PC-3 (cell line): ENCODE data around the gene KIFC1. TPM values are rescaled to one million over a fixed set of nuclear protein-coding genes. Genes with fewer than 3 reads are reported as not detected.
"Not testable (repeated sequence)": the region's sequence is repeated elsewhere in the genome, so short reads cannot be mapped to it uniquely, and the experiment has no call there.

Experiments used
- ATAC-seq: fragments of 200-7000 bp; cut with Tn5 transposase; 2 replicates; pipeline ENCODE4 v1.9.1; 2020; ENCODE audit warnings: mild to moderate bottlenecking, moderate library complexity
- BruUV-seq: library from RNA; stranded (reverse); fragments of 400-500 nt; replicated peaks from 2 replicates; lab custom pipeline; 2021; lab: Mats Ljungman, UMichigan
- CTCF ChIA-PET: fragments of 300-600 bp; sonication (Branson Sonifier 250); formaldehyde crosslinking; loops from one replicate; lab custom pipeline; 2022; ENCODE audit warnings: antibody characterized with exemption; lab: Charles Lee
- POLR2A ChIA-PET: fragments of 300-600 bp; sonication (Branson Sonifier 250); formaldehyde crosslinking; loops from one replicate; lab custom pipeline; 2022; ENCODE audit warnings: antibody characterized with exemption; ENCODE audit not compliant: unreplicated experiment; lab: Charles Lee
- DNase-seq: peaks from one replicate; pipeline ENCODE4 v3.0.0-alpha.2; 2015
- H2AFZ ChIP-seq: fragments of 300-600 bp; sonication (generic); 2 replicates; pipeline ENCODE4 v1.6.0; 2016; ENCODE audit warnings: antibody characterized with exemption, low read length
- H3F3A ChIP-seq: fragments of 300-600 bp; sonication (generic); one replicate; pipeline ENCODE4 v1.6.0; 2017; ENCODE audit warnings: antibody characterized with exemption, low read length, control low read depth, mild to moderate bottlenecking; ENCODE audit not compliant: unreplicated experiment
- H3K27ac ChIP-seq: fragments of 300-600 bp; sonication (generic); 2 replicates; pipeline ENCODE4 v1.5.1; 2016; ENCODE audit warnings: mild to moderate bottlenecking, low read length
- H3K27me3 ChIP-seq: fragments of 300-600 bp; sonication (generic); 2 replicates; pipeline ENCODE4 v1.6.1; 2016; ENCODE audit warnings: low read length, mixed read lengths
- H3K36me3 ChIP-seq: fragments of 300-600 bp; sonication (generic); 2 replicates; pipeline ENCODE4 v1.6.1; 2016; ENCODE audit warnings: low read depth, mixed run types, low read length, mixed read lengths
- H3K4me1 ChIP-seq: fragments of 300-600 bp; sonication (generic); 2 replicates; pipeline ENCODE4 v1.5.1; 2016; ENCODE audit warnings: low read length; ENCODE audit not compliant: insufficient read depth
- H3K4me2 ChIP-seq: fragments of 300-600 bp; sonication (generic); 2 replicates; pipeline ENCODE4 v1.6.0; 2016; ENCODE audit warnings: low read length
- H3K4me3 ChIP-seq: fragments of 300-600 bp; sonication (generic); 2 replicates; pipeline ENCODE4 v1.5.1; 2016; ENCODE audit warnings: mild to moderate bottlenecking, low read length, mixed read lengths
- H3K79me2 ChIP-seq: fragments of 300-600 bp; sonication (generic); 2 replicates; pipeline ENCODE4 v1.6.1; 2017; ENCODE audit warnings: low read length, mixed read lengths
- H3K9ac ChIP-seq: fragments of 300-600 bp; sonication (generic); 2 replicates; pipeline ENCODE4 v1.6.0; 2016; ENCODE audit warnings: mild to moderate bottlenecking, low read length
- H3K9me2 ChIP-seq: fragments of 300-600 bp; sonication (generic); replicated peaks from 2 replicates; pipeline ENCODE4 v1.6.1; 2016; ENCODE audit warnings: mixed run types, low read length, mixed read lengths
- H3K9me3 ChIP-seq: fragments of 300-600 bp; sonication (generic); 2 replicates; pipeline ENCODE4 v1.6.1; 2016; ENCODE audit warnings: low read length, mixed read lengths
- H4K20me1 ChIP-seq: fragments of 300-600 bp; sonication (generic); 2 replicates; pipeline ENCODE4 v1.6.1; 2016; ENCODE audit warnings: low read length, mixed read lengths
- CTCF ChIP-seq: fragments of 300-600 bp; sonication (generic); conservative IDR thresholded peaks from 2 replicates; pipeline ENCODE4 v1.5.1; 2017; ENCODE audit warnings: antibody characterized with exemption, low read depth, mild to moderate bottlenecking, low read length
- EZH2 ChIP-seq: fragments of 300-600 bp; sonication (generic); IDR thresholded peaks from one replicate; pipeline ENCODE4 v1.6.1; 2017; ENCODE audit warnings: antibody characterized with exemption, mild to moderate bottlenecking, low read length; ENCODE audit not compliant: unreplicated experiment
- EZH2phosphoT487 ChIP-seq: fragments of 300-600 bp; sonication (generic); IDR thresholded peaks from 2 replicates; pipeline ENCODE4 v1.6.1; 2018; ENCODE audit warnings: mild to moderate bottlenecking, antibody characterized with exemption, low read length, borderline replicate concordance
- intact Hi-C: fragments of 100-400 bp; cut with micrococcal nuclease; formaldehyde crosslinking; loops from 2 replicates; pipeline ENCODE4 v1.9.0; 2023
- total RNA-seq: library from RNA; depleted of rRNA; stranded (reverse); fragments of >200 nt; gene quantifications from 2 replicates; pipeline ENCODE4 v1.2.3, GENCODE V29; 2014

Gene KIFC1
- total RNA-seq, 1 experiment from 2014 or later = 66.7 TPM

DNA sequence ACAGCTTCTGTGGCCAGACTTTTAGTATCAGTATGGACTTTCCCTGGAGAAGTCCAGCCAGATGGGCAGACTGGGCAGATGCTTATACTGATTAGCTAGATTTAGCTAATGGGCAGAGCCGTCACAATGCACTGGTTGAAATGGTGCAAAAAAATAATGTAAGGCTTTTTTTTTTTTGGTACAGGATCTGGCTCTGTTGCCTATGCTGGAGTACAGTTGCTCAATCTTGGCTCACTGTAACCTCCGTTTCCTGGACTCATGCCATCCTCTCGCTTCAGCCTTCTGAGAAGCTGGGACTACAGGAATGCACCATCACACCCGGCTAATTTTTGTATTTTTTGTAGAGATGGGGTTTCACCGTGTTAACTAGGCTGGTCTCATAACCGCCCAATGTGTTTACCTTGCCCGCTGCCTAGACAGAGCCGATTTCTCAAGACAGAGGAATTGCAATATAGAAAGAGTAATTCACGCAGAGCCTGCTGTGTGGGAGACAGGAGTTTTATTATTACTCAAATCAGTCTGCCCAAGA lies 16.4 kb upstream of the KIFC1 start:
- no peaks in the 10 kb centered on the region for H4K20me1 ChIP-seq
- no peaks in the 10 kb centered on the region for H3F3A ChIP-seq
- H3K9me2 ChIP-seq = no peaks in the 10 kb centered on the region
- no peaks in the 10 kb centered on the region for H3K9me3 ChIP-seq
- H3K79me2 ChIP-seq = no peaks in the 10 kb centered on the region
- no peak overlapping the region for H3K4me3 ChIP-seq
- H3K9ac ChIP-seq = no peak overlapping the region
- no TSS peak for BruUV-seq
- TF ChIP-seq CTCF (no peak), EZH2 (no peak), EZH2phosphoT487 (no peak)
- ChIA-PET POLR2A (interaction anchor here (0.6 kb wide), 1 partner anchor 52 kb away, joined by 4 read pairs; no protein-coding TSS in a partner anchor), CTCF (interaction anchor here (0.6 to 1.1 kb wide), 3 partner anchors 9 to 39 kb away, joined by 3 to 5 read pairs (median 4); no protein-coding TSS in a partner anchor)
- H3K27ac ChIP-seq = no peak overlapping the region
- no peaks in the 10 kb centered on the region for H3K36me3 ChIP-seq
- ATAC-seq (peak; percentile 56), DNase-seq (peak; percentile 70)
- H2AFZ ChIP-seq = peak overlapping the region; percentile 41
- intact Hi-C loops = no loop called here
- no peaks in the 10 kb centered on the region for H3K27me3 ChIP-seq
- peak overlapping the region; percentile 57; the same call in 1 of the 2 replicates for H3K4me2 ChIP-seq
- peaks cover 8% of the 10 kb centered on the region; the same call in 1 of the 2 replicates for H3K4me1 ChIP-seq

DNA sequence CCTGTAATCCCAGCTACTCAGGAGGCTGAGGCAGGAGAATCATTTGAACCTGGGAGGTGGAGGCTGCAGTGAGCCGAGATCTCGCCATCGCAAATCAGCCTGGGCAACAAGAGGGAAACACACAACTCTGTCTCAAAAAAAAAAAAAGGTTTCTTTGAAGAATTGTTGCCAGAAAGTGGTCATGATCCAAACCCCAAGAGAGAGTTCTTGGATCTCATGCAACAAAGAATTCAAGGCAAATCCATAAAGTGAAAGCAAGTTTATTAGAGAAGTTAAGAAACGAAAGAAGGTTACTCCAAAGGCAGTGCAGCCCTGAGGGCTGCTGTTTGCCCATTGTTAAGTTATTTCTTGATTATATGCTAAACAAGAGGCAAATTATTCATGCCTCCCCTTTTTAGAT lies 14.5 kb upstream of the KIFC1 start:
- Histone ChIP-seq H3K27ac (no peak overlapping the region), H3K4me1 (peaks cover 8% of the 10 kb centered on the region; the same call in 1 of the 2 replicates), H3K27me3 (no peaks in the 10 kb centered on the region), H4K20me1 (no peaks in the 10 kb centered on the region), H2AFZ (no peak overlapping the region), H3K9ac (no peak overlapping the region), H3K36me3 (no peaks in the 10 kb centered on the region), H3F3A (no peaks in the 10 kb centered on the region), H3K4me3 (no peak overlapping the region), H3K9me2 (no peaks in the 10 kb centered on the region), H3K4me2 (no peak overlapping the region), H3K79me2 (no peaks in the 10 kb centered on the region), H3K9me3 (no peaks in the 10 kb centered on the region)
- CTCF ChIA-PET = no interaction called here
- TF ChIP-seq CTCF = no peak
- no peak for TF ChIP-seq EZH2phosphoT487
- TF ChIP-seq EZH2 = no peak
- ATAC-seq (no peak), DNase-seq (no peak)
- POLR2A ChIA-PET = no interaction called here
- intact Hi-C loops = no loop called here
- no TSS peak for BruUV-seq

- intact Hi-C loops, H3K9me3 ChIP-seq, H3K4me1 ChIP-seq, H3K9ac ChIP-seq, H3K9me2 ChIP-seq, H3K79me2 ChIP-seq, CTCF ChIA-PET, H3K4me2 ChIP-seq, BruUV-seq, DNase-seq, H3K36me3 ChIP-seq, H3K27ac ChIP-seq, H3F3A ChIP-seq, POLR2A ChIA-PET, H3K4me3 ChIP-seq, H2AFZ ChIP-seq, ATAC-seq, H3K27me3 ChIP-seq, H4K20me1 ChIP-seq: not testable (repeated sequence)
These were observed 12.4 kb upstream of the KIFC1 start for GRCh38 chr6:33379184-33379583.
